GM23338 (cell line): ENCODE data around the gene JAZF1.

ENCODE experiments used
- CTCF ChIP-seq, 2 experiments: fragments of 200-600 bp in 1 of 2; sonication (generic) in 1 of 2; conservative IDR thresholded peaks; 2 replicates each; pipeline versions ENCODE4 v1.5.1 to v1.6.1; 2016 to 2017; ENCODE audit warnings: antibody characterized with exemption in 2 of 2, low read depth in 2 of 2, mild to moderate bottlenecking in 2 of 2, moderate library complexity in 1 of 2
- EZH2 ChIP-seq: fragments of 200-600 bp; sonication (generic); IDR thresholded peaks from one replicate; pipeline ENCODE4 v1.8.0; 2017; ENCODE audit warnings: antibody characterized with exemption, mild to moderate bottlenecking, low read depth; ENCODE audit not compliant: unreplicated experiment
- EZH2phosphoT487 ChIP-seq: fragments of 200-600 bp; sonication (generic); IDR thresholded peaks from one replicate; pipeline ENCODE4 v1.8.1; 2018; ENCODE audit warnings: antibody characterized with exemption; ENCODE audit not compliant: unreplicated experiment
- NANOG ChIP-seq: IDR thresholded peaks from 2 replicates; pipeline ENCODE4 v1.6.1; 2016; ENCODE audit warnings: antibody characterized with exemption, borderline replicate concordance
- POLR2AphosphoS5 ChIP-seq: IDR thresholded peaks from 2 replicates; pipeline ENCODE4 v1.6.1; 2016; ENCODE audit warnings: antibody characterized with exemption, low read depth
- STAT1 ChIP-seq: IDR thresholded peaks from one replicate; pipeline ENCODE4 v1.6.1; 2016; ENCODE audit warnings: antibody characterized with exemption; ENCODE audit not compliant: unreplicated experiment
- ZNF114 ChIP-seq: fragments of 250-450 bp; sonication (Bioruptor Pico); IDR thresholded peaks from 2 replicates; pipeline ENCODE4 v1.5.0; 2020; ENCODE audit warnings: mild to moderate bottlenecking, moderate library complexity
- ZNF331 ChIP-seq: fragments of 250-450 bp; sonication (Bioruptor Pico); IDR thresholded peaks from 2 replicates; pipeline ENCODE4 v1.5.0; 2020; ENCODE audit warnings: low read depth, mild to moderate bottlenecking, moderate library complexity

GRCh38 chr7:28055161-28055544 lies 125.4 kb downstream of the JAZF1 start:
- TF ChIP-seq ZNF331: no peak
- TF ChIP-seq CTCF (conservative IDR thresholded peaks at IDR 0.05; ENCODE audit: low read depth in 2 of 2): no peak
- TF ChIP-seq POLR2AphosphoS5: no peak
- no peak for TF ChIP-seq EZH2
- no peak for TF ChIP-seq EZH2phosphoT487
- no peak for TF ChIP-seq STAT1
- no peak for TF ChIP-seq ZNF114 (CRISPR knock-in tag)
- TF ChIP-seq NANOG: no peak
